MCF 10A (cell line): ENCODE results near the gene FLOT1. TPM values are rescaled to one million over a fixed set of nuclear protein-coding genes. Genes with fewer than 3 reads are reported as not detected.

ENCODE experiments used
- BruUV-seq: library from RNA; stranded (reverse); fragments of 400-500 nt; replicated peaks from 2 replicates; lab custom pipeline; 2021; lab: Mats Ljungman, UMichigan
- CTCF ChIA-PET: fragments of 300-600 bp; sonication (Branson Sonifier 250); formaldehyde crosslinking; extraction: SDS; loops from one replicate; lab custom pipeline; 2021; ENCODE audit warnings: antibody characterized with exemption, inconsistent platforms; lab: Yijun Ruan, JAX
- POLR2A ChIA-PET: fragments of 300-600, 350-650 bp; sonication (Branson Sonifier 250); formaldehyde crosslinking; extraction: SDS; loops from one replicate; lab custom pipeline; 2020; ENCODE audit warnings: antibody characterized with exemption, inconsistent platforms; lab: Yijun Ruan, JAX
- DNase-seq: peaks from one replicate; pipeline ENCODE4 v3.0.0-alpha.2; 2018; ENCODE audit not compliant: unreplicated experiment
- H3K27ac Mint-ChIP-seq: one replicate; pipeline ENCODE4 v1.8.0; 2022; ENCODE audit warnings: mild to moderate bottlenecking, low read depth, mixed read lengths; ENCODE audit not compliant: unreplicated experiment
- H3K27me3 Mint-ChIP-seq: one replicate; pipeline ENCODE4 v1.8.0; 2022; ENCODE audit warnings: mixed read lengths; ENCODE audit not compliant: insufficient read depth, unreplicated experiment
- H3K36me3 Mint-ChIP-seq: one replicate; pipeline ENCODE4 v1.8.0; 2022; ENCODE audit warnings: mild to moderate bottlenecking, moderate library complexity, mixed read lengths; ENCODE audit not compliant: insufficient read depth, unreplicated experiment
- H3K4me1 Mint-ChIP-seq: one replicate; pipeline ENCODE4 v1.8.0; 2022; ENCODE audit warnings: mixed read lengths; ENCODE audit not compliant: insufficient read depth, unreplicated experiment
- H3K4me3 Mint-ChIP-seq: one replicate; pipeline ENCODE4 v1.8.0; 2022; ENCODE audit warnings: mild to moderate bottlenecking, moderate library complexity, mixed read lengths; ENCODE audit not compliant: unreplicated experiment
- H3K9me3 Mint-ChIP-seq: one replicate; pipeline ENCODE4 v1.8.0; 2022; ENCODE audit warnings: mixed read lengths; ENCODE audit not compliant: unreplicated experiment
- intact Hi-C: fragments of 100-400 bp; cut with micrococcal nuclease; formaldehyde crosslinking; loops from 2 replicates; pipeline ENCODE4 v1.14.1; 2022
- total RNA-seq: library from RNA; stranded (reverse); gene quantifications from 2 replicates; pipeline ENCODE4 v1.2.3, GENCODE V29; 2022
- TF ChIP-seq, protein P1 (sequence below): fragments of 200-600 bp; IDR thresholded peaks from one replicate; pipeline ENCODE4 v1.8.0; 2022; ENCODE audit warnings: antibody characterized with exemption, mild to moderate bottlenecking; ENCODE audit not compliant: unreplicated experiment

The FLOT1 gene
- total RNA-seq, 1 experiment from 2014 or later: 61.8 TPM

DNA sequence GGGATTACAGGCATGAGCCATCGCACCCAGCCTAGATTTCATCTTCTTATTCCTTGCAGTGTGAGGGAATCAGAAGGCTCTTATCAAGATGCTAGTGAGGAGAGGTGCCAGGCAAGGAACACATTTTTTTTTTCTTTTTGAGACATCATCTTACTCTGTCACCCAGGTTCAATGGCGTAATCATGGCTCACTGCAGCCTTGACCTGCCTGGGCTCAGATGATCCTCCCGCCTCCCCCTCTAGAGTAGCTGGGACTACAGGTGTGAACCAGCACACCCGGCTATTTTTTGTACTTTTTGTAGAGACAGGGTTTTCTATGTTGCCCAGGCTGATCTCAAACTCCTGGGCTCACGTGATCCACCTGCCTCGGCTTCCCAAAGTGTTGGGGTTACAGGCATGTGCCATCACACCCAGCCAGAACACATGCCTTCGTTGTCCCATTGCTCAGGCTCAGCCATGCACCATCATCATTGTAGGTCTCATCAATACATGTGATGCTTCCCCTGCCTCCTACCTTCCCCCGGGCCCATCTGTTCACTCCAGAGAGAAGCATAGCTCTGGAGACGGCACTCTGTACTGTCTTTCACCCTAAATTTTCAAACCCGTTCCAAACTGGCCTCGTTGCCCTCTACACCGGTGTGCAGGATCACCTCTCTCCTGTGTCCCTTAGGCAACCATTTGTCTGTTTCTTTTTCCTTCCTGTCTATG is 10.1 kb downstream of the FLOT1 start:
- Mint-ChIP-seq H3K27me3 (no peaks in the 10 kb centered on the region), H3K27ac (no peak overlapping the region), H3K4me1 (peaks cover 7% of the 10 kb centered on the region), H3K9me3 (no peaks in the 10 kb centered on the region), H3K36me3 (peaks cover 69% of the 10 kb centered on the region), H3K4me3 (no peak overlapping the region)
- TF ChIP-seq, protein P1, sequence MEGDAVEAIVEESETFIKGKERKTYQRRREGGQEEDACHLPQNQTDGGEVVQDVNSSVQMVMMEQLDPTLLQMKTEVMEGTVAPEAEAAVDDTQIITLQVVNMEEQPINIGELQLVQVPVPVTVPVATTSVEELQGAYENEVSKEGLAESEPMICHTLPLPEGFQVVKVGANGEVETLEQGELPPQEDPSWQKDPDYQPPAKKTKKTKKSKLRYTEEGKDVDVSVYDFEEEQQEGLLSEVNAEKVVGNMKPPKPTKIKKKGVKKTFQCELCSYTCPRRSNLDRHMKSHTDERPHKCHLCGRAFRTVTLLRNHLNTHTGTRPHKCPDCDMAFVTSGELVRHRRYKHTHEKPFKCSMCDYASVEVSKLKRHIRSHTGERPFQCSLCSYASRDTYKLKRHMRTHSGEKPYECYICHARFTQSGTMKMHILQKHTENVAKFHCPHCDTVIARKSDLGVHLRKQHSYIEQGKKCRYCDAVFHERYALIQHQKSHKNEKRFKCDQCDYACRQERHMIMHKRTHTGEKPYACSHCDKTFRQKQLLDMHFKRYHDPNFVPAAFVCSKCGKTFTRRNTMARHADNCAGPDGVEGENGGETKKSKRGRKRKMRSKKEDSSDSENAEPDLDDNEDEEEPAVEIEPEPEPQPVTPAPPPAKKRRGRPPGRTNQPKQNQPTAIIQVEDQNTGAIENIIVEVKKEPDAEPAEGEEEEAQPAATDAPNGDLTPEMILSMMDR: no peak
- BruUV-seq: no TSS peak
- ChIA-PET POLR2A (interaction anchor here (1.1 to 4.5 kb wide), 8 partner anchors 11 to 151 kb away, joined by 3 to 38 read pairs (median 18); partner anchors contain the start of genes DDR1, MDC1, MRPS18B and PPP1R10), CTCF (interaction anchor here (0.5 to 20.7 kb wide), 13 partner anchors 9 to 557 kb away, joined by 3 to 537 read pairs (median 10); partner anchors contain the start of genes DHX16, FLOT1 and NRM)
- DNase-seq: no peak
- intact Hi-C loops: no loop called here

DNA sequence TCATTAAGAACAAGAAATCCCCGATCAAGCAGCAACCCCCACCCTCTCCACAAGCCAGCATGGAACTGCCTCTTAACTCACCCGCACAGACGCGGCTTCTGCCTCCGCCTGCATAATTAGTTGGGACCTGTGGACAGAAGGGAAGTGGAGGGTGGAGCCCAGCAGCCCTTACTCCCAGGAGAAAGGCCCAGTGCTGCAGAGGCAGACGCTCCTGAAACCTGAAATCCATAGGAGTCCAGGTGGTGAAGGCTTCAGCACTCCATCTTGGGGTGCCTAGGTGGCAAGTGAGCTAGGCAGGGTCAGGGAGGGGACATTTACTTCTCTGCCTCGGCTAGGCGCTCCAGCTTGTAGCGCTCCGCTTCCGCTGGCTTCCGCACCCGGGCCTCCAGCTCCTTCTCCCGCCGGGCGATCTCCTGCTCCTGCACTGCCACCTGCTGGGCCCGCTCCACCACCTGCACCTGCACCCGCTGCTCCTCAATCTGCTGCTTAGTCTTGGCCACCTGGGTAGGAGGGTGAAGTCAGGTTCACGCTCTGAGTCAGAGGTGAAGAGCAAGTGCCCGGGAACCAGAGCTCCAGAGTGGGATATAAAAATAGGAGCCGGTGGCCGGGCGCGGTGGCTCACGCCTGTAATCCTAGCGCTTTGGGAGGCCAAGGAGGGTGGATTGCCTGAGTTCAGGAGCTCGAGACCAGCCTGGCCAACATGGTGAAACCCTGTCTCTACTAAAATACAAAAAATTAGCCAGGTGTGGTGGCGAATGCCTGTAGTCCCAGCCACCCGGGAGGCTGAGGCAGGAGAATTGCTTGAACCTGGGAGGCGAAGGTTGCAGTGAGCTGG is 11.7 kb downstream of the FLOT1 start:
- no peak overlapping the region for H3K4me3 Mint-ChIP-seq
- peak; percentile 91 for DNase-seq
- ChIA-PET CTCF (interaction anchor here (0.6 to 20.7 kb wide), 49 partner anchors 9 to 462 kb away, joined by 3 to 537 read pairs (median 4); partner anchors contain the start of genes DHX16, FLOT1, MDC1 and NRM), POLR2A (interaction anchor here (0.6 to 4.5 kb wide), 30 partner anchors 9 to 214 kb away, joined by 3 to 38 read pairs (median 6); partner anchors contain the start of genes C6orf136, DDR1, DHX16 and FLOT1)
- intact Hi-C loops: no loop called here
- TF ChIP-seq, protein P1: peak; percentile 86
- peaks cover 7% of the 10 kb centered on the region for H3K4me1 Mint-ChIP-seq
- H3K9me3 Mint-ChIP-seq: no peaks in the 10 kb centered on the region
- H3K27me3 Mint-ChIP-seq: no peaks in the 10 kb centered on the region
- H3K36me3 Mint-ChIP-seq: peaks cover 60% of the 10 kb centered on the region
- H3K27ac Mint-ChIP-seq: no peak overlapping the region
- BruUV-seq: no TSS peak

DNA sequence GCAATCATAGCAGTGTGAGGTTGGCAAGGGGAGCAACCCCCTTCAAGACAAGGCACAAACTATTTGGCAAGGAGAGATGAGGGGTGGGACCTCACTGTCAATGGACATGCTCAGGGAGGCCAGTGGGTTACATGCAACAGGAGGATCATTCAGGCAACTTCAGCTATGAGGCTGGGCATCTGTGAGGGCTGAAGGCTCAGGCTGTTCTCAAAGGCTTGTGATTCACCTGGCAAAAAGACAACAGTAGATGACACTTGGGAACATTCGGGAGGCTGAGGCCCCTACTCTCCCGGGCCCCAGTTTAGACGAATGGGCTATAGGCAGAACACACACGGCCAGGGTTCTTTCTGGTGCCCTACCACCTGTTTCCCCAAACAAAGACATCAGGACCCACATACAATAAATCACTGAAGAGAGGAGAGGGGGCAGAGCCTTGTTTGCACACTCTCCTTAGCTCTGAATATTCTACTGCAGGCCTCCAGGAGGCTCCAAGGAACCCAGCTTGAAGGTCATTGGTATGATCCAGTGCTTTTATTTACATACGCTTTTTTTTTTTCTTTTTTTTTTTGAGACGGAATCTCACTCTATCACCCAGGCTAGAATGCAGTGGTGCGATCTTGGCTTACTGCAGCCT is 14.4 kb downstream of the FLOT1 start:
- no TSS peak for BruUV-seq
- TF ChIP-seq, protein P1: no peak
- CTCF ChIA-PET: interaction anchor here (0.6 to 20.7 kb wide), 9 partner anchors 12 to 359 kb away, joined by 3 to 537 read pairs (median 4); partner anchors contain the start of gene DHX16
- peaks cover 68% of the 10 kb centered on the region for H3K36me3 Mint-ChIP-seq
- POLR2A ChIA-PET: interaction anchor here (0.6 to 13.6 kb wide), 6 partner anchors 10 to 157 kb away, joined by 3 to 251 read pairs (median 18); partner anchors contain the start of genes ABCF1 and DHX16
- H3K4me1 Mint-ChIP-seq: peaks cover 29% of the 10 kb centered on the region
- no peaks in the 10 kb centered on the region for H3K9me3 Mint-ChIP-seq
- H3K27me3 Mint-ChIP-seq: no peaks in the 10 kb centered on the region
- no peak for DNase-seq
- H3K4me3 Mint-ChIP-seq: no peak overlapping the region
- intact Hi-C loops: no loop called here
- no peak overlapping the region for H3K27ac Mint-ChIP-seq
